ENCODE measurements around the gene PCBP3.
"Not testable (repeated sequence)": the region's sequence is repeated elsewhere in the genome, so short reads cannot be mapped to it uniquely, and the experiment has no call there.

PCBP3 gene

DNA sequence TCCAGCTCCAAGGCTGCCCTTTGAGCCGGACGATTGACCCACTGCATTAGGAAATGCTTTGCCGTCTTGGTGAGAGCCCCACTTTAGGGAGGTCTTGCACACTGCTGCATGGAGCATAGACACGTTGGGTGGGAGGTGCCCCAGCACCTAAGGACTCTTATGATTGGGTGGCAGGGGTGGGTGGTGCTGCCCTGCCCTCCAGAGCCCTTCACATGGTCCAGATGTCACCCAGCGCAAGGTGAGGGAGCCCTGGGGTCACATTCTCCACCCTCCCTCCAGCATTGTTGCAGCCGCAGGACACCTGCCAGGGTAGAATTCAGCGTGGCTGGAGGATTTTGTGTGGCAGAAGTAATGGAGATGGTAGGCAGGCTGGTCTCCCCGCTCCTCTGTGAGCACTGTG, 200.7 kb downstream of the PCBP3 start:
- no peak overlapping the region for H3K4me3 ChIP-seq (ENCODE audit: low read length)
- H3K9ac ChIP-seq (ENCODE audit: low read depth, low read length): no peak overlapping the region
- H3K27me3 ChIP-seq (ENCODE audit: insufficient read depth, low read length): no peaks in the 10 kb centered on the region
- H3K9me3 ChIP-seq (ENCODE audit: insufficient read depth, low read depth, low read length): peaks cover 13% of the 10 kb centered on the region
- no peaks in the 10 kb centered on the region for H3K36me3 ChIP-seq (ENCODE audit: insufficient read depth, low read depth, low read length)
- H3K4me1 ChIP-seq (ENCODE audit: insufficient read depth, low read length): no peaks in the 10 kb centered on the region; the same call in 1 of the 2 replicates
- no peak overlapping the region for H3K27ac ChIP-seq (ENCODE audit: low read length)

- Histone ChIP-seq H3K36me3 (ENCODE audit: insufficient read depth, low read depth, low read length) (no peaks in the 10 kb centered on the region), H3K9me3 (ENCODE audit: insufficient read depth, low read depth, low read length) (peaks cover 13% of the 10 kb centered on the region), H3K9ac (ENCODE audit: low read depth, low read length) (no peak overlapping the region), H3K27me3 (ENCODE audit: insufficient read depth, low read length) (no peaks in the 10 kb centered on the region), H3K4me1 (ENCODE audit: insufficient read depth, low read length) (no peaks in the 10 kb centered on the region), H3K27ac (ENCODE audit: low read length) (no peak overlapping the region), H3K4me3 (ENCODE audit: low read length) (no peak overlapping the region)
These were observed 201.7 kb downstream of the PCBP3 start for GRCh38 chr21:45845063-45845769.

GRCh38 chr21:45845770-45846090, 202.2 kb downstream of the PCBP3 start:
- no peaks in the 10 kb centered on the region for H3K27me3 ChIP-seq (ENCODE audit: insufficient read depth, low read length)
- H3K9ac ChIP-seq (ENCODE audit: low read depth, low read length): no peak overlapping the region
- H3K36me3 ChIP-seq (ENCODE audit: insufficient read depth, low read depth, low read length): no peaks in the 10 kb centered on the region
- no peak overlapping the region for H3K27ac ChIP-seq (ENCODE audit: low read length)
- no peak overlapping the region for H3K4me3 ChIP-seq (ENCODE audit: low read length)
- H3K4me1 ChIP-seq (ENCODE audit: insufficient read depth, low read length): no peaks in the 10 kb centered on the region
- peaks cover 10% of the 10 kb centered on the region for H3K9me3 ChIP-seq (ENCODE audit: insufficient read depth, low read depth, low read length)

GRCh38 chr21:45846373-45847160, 203.0 kb downstream of the PCBP3 start:
- H3K27ac ChIP-seq (ENCODE audit: low read length): no peak overlapping the region
- H3K4me1 ChIP-seq (ENCODE audit: insufficient read depth, low read length): no peaks in the 10 kb centered on the region
- H3K27me3 ChIP-seq (ENCODE audit: insufficient read depth, low read length): no peaks in the 10 kb centered on the region
- no peak overlapping the region for H3K9ac ChIP-seq (ENCODE audit: low read depth, low read length)
- 0 out of 2 replicates have a peak, but pooled peaks cover 2% of the 10 kb centered on the region for H3K9me3 ChIP-seq (ENCODE audit: insufficient read depth, low read depth, low read length)
- no peak overlapping the region for H3K4me3 ChIP-seq (ENCODE audit: low read length)
- no peaks in the 10 kb centered on the region for H3K36me3 ChIP-seq (ENCODE audit: insufficient read depth, low read depth, low read length)

GRCh38 chr21:45847870-45848269, 204.3 kb downstream of the PCBP3 start:
- H3K4me3 ChIP-seq (ENCODE audit: low read length): no peak overlapping the region
- no peaks in the 10 kb centered on the region for H3K4me1 ChIP-seq (ENCODE audit: insufficient read depth, low read length)
- H3K9me3 ChIP-seq (ENCODE audit: insufficient read depth, low read depth, low read length): no peaks in the 10 kb centered on the region
- H3K36me3 ChIP-seq (ENCODE audit: insufficient read depth, low read depth, low read length): no peaks in the 10 kb centered on the region
- H3K27me3 ChIP-seq (ENCODE audit: insufficient read depth, low read length): no peaks in the 10 kb centered on the region
- H3K27ac ChIP-seq (ENCODE audit: low read length): no peak overlapping the region
- H3K9ac ChIP-seq (ENCODE audit: low read depth, low read length): no peak overlapping the region

- no peak overlapping the region for H3K27ac ChIP-seq (ENCODE audit: low read length)
- H3K9me3 ChIP-seq (ENCODE audit: insufficient read depth, low read depth, low read length): no peaks in the 10 kb centered on the region
- no peaks in the 10 kb centered on the region for H3K27me3 ChIP-seq (ENCODE audit: insufficient read depth, low read length)
- no peak overlapping the region for H3K4me3 ChIP-seq (ENCODE audit: low read length)
- no peak overlapping the region for H3K9ac ChIP-seq (ENCODE audit: low read depth, low read length)
- no peaks in the 10 kb centered on the region for H3K36me3 ChIP-seq (ENCODE audit: insufficient read depth, low read depth, low read length)
- no peaks in the 10 kb centered on the region for H3K4me1 ChIP-seq (ENCODE audit: insufficient read depth, low read length)
These were observed 204.8 kb downstream of the PCBP3 start for GRCh38 chr21:45848331-45848730.

- H3K9ac ChIP-seq (ENCODE audit: low read depth, low read length): no peak overlapping the region
- H3K4me1 ChIP-seq (ENCODE audit: insufficient read depth, low read length): no peaks in the 10 kb centered on the region
- H3K4me3 ChIP-seq (ENCODE audit: low read length): no peak overlapping the region
- H3K27me3 ChIP-seq (ENCODE audit: insufficient read depth, low read length): no peaks in the 10 kb centered on the region
- H3K27ac ChIP-seq (ENCODE audit: low read length): no peak overlapping the region
- H3K36me3 ChIP-seq (ENCODE audit: insufficient read depth, low read depth, low read length): no peaks in the 10 kb centered on the region
- no peaks in the 10 kb centered on the region for H3K9me3 ChIP-seq (ENCODE audit: insufficient read depth, low read depth, low read length)
These were observed 205.3 kb downstream of the PCBP3 start for GRCh38 chr21:45848805-45849204.

DNA sequence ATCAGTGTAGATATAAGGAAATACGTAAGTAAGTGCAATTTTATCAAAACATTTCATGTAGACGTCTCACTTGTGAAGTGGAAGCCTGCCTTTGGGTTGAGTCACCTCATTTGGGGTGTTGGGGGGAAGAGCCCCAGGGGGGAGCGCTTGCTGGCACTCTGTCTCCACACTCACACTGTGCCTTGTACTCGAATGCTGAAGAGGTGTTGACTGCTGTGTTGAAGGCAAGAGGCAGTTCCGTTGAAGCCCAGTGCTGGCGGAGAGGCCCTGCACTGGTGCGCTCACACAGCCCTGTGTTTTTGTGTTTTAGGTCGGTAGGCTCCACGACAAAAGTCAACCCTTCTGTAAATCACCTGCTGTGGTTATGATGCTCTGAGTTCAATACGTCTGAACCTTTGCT, 206.1 kb downstream of the PCBP3 start:
- Histone ChIP-seq H3K36me3 (ENCODE audit: insufficient read depth, low read depth, low read length) (no peaks in the 10 kb centered on the region), H3K27ac (ENCODE audit: low read length) (no peak overlapping the region), H3K9ac (ENCODE audit: low read depth, low read length) (no peak overlapping the region), H3K4me3 (ENCODE audit: low read length) (no peak overlapping the region), H3K4me1 (ENCODE audit: insufficient read depth, low read length) (no peaks in the 10 kb centered on the region), H3K9me3 (ENCODE audit: insufficient read depth, low read depth, low read length) (no peaks in the 10 kb centered on the region), H3K27me3 (ENCODE audit: insufficient read depth, low read length) (no peaks in the 10 kb centered on the region)

DNA sequence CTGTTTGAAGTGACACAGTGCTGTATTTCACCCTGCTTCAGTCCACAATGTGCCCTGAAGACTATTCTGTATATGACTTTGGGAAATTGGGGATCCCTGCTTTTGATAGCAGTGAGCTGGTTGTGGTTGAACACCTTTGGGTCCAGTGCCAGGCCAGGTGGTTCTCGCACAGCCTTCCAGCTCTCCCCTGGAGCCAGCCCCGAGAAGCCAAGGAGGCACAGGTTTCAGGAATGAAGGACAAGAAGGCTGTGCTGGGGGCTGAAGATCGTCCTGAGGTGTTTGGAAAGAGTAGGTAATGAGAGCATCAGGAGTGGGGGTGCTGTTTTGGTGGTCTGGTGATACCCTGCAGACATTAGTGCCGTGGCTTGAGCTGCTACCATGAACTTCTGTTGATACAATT, 206.7 kb downstream of the PCBP3 start:
- H3K36me3 ChIP-seq (ENCODE audit: insufficient read depth, low read depth, low read length): no peaks in the 10 kb centered on the region

DNA sequence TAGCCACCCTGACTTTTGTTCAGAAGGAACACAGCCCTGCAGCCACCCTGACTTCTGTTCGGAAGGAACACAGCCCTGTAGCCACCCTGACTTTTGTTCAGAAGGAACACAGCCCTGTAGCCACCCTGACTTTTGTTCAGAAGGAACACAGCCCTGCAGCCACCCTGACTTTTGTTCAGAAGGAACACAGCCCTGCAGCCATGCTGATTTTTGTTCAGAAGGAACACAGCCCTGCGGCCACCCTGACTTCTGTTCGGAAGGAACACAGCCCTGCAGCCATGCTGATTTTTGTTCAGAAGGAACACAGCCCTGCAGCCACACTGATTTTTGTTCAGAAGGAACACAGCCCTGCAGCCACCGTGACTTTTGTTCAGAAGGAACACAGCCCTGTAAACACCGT, 208.9 kb downstream of the PCBP3 start:
- H3K9ac ChIP-seq (ENCODE audit: low read depth, low read length); H3K27ac ChIP-seq (ENCODE audit: low read length); H3K36me3 ChIP-seq (ENCODE audit: insufficient read depth, low read depth, low read length); H3K4me3 ChIP-seq (ENCODE audit: low read length); H3K9me3 ChIP-seq (ENCODE audit: insufficient read depth, low read depth, low read length); H3K4me1 ChIP-seq (ENCODE audit: insufficient read depth, low read length); H3K27me3 ChIP-seq (ENCODE audit: insufficient read depth, low read length): not testable (repeated sequence)

More for the DNA sequence above, 206.7 kb downstream of the PCBP3 start:
- no peak overlapping the region for H3K9ac ChIP-seq (ENCODE audit: low read depth, low read length)
- no peak overlapping the region for H3K27ac ChIP-seq (ENCODE audit: low read length)
- H3K4me1 ChIP-seq (ENCODE audit: insufficient read depth, low read length): peaks cover 2% of the 10 kb centered on the region; the same call in 1 of the 2 replicates
- no peaks in the 10 kb centered on the region for H3K27me3 ChIP-seq (ENCODE audit: insufficient read depth, low read length)
- H3K9me3 ChIP-seq (ENCODE audit: insufficient read depth, low read depth, low read length): no peaks in the 10 kb centered on the region
- H3K4me3 ChIP-seq (ENCODE audit: low read length): no peak overlapping the region

DNA sequence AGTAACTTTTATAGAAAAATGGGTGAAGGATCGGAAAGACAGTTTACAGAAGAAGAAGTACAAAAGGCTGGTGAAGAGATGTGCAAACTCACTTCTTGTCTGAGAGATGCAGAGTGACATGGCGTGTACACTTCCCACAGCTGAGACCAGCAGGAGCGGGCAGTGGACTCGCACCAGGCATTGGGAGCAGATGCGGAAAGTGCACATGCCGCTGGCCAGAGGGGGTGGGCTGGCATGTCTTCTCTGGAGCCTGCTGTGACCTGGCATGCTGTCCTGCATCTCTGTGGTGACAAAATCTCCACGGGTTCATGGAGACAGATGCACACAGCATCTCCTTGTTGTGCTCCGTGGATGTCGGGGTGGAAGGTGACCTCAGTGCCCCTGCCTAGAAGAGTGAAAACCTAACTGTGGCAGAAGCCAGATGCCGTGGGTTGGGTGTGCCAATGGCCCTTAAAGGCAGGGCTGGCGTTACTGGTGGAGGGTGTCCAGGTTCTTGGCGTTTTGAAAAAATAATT, 209.4 kb downstream of the PCBP3 start:
- Histone ChIP-seq H3K9ac (ENCODE audit: low read depth, low read length) (no peak overlapping the region), H3K4me1 (ENCODE audit: insufficient read depth, low read length) (peaks cover 9% of the 10 kb centered on the region; the same call in 1 of the 2 replicates), H3K9me3 (ENCODE audit: insufficient read depth, low read depth, low read length) (no peaks in the 10 kb centered on the region), H3K27me3 (ENCODE audit: insufficient read depth, low read length) (no peaks in the 10 kb centered on the region), H3K27ac (ENCODE audit: low read length) (no peak overlapping the region), H3K4me3 (ENCODE audit: low read length) (no peak overlapping the region), H3K36me3 (ENCODE audit: insufficient read depth, low read depth, low read length) (no peaks in the 10 kb centered on the region)
